SK-MEL-5 (cell line): ENCODE data around the gene CACNG5. TPM values are rescaled to one million over a fixed set of nuclear protein-coding genes. Genes with fewer than 3 reads are reported as not detected.

Experiments
- DNase-seq: peaks from one replicate; pipeline ENCODE4 v3.0.0-alpha.2; 2016; ENCODE audit warnings: low read depth, low spot score
- in situ Hi-C: cut with HindIII; loops from 2 replicates; pipeline ENCODE4 v1.10.0; 2016; ENCODE audit warnings: low sequenced_read_pairs, high pct_unique_total_duplicates, low pct_unique_long_range_greater_than_20kb
- polyA plus RNA-seq, 2 experiments: library from polyadenylated mRNA; depleted of rRNA; stranded (reverse); fragments of >200 nt; gene quantifications; 2 replicates each; pipeline ENCODE4 v1.2.3, GENCODE V29; 2015
- total RNA-seq: library from RNA; depleted of rRNA; stranded (reverse); fragments of >200 nt; shearing (Covaris generic); gene quantifications from 2 replicates; pipeline ENCODE4 v1.2.3, GENCODE V29; 2014; rRNA removed

CACNG5 gene
- not detected in 2 replicates for total RNA-seq
- not detected in 2 replicates for polyA plus RNA-seq (2015; cell fraction: cytosol; rRNA removed)
- polyA plus RNA-seq (2015; cell fraction: nucleus; rRNA removed): not detected in 2 replicates

DNA sequence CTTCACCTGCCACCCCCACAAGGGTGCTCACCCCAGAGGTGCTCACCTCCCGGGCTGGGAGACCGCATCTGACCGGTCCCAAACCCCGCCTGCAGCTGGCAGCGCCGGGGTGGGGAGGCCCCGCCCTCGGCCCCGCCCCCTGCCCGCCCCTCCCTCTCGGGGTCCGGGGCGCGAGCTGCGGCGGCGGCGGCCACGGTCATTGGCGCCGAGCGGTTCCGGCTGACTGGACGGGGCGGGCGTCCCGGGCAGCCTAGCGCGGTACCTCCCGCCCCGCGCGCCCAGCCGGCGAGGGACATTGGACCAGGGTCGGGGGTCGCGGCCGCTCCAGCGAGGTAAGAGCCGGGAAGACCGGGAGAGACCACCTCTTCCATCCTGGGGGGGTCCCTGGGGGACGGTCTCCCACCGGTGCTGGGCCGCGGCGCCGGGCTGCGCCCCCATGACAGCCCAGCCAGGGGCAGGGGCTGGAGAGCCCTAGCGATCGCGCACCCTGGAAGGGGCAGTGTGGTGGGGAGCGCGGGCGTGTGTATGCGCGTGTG, at the start of gene CACNG5:
TSS of gene CACNG5 (plus strand) at position 199 of the 536 bp plus-strand sequence. CDS start 42,216 bp downstream, outside the sequence.
- DNase-seq: no peak
- in situ Hi-C loops: no loop called here

- DNase-seq: no peak
- in situ Hi-C loops: no loop called here
These were observed 48.8 kb upstream of the CACNG5 start for GRCh38 chr17:66786107-66786506.

DNA sequence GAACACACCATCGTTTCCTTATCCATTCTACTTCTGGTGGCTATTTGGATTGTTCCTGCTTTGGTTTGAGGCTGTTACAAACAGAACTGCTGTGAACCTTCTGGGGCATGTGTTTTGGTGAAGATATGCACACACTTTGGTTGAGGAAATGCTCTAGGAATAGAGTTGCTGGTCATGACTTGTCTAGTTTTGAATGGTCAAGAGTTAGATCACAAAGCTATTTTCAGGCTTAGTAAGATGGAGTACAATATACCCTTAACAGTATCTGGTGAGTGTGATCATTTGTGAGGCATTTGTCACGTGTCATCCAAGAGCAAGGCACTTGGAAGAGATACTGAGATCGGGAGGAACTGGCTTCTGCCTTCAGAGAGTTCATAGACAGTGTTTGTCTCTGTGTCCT, 47.0 kb upstream of the CACNG5 start:
- no peak for DNase-seq
- in situ Hi-C loops: no loop called here

- in situ Hi-C loops: no loop called here
- DNase-seq: no peak
These were observed 45.8 kb upstream of the CACNG5 start for GRCh38 chr17:66789093-66789492.

DNA sequence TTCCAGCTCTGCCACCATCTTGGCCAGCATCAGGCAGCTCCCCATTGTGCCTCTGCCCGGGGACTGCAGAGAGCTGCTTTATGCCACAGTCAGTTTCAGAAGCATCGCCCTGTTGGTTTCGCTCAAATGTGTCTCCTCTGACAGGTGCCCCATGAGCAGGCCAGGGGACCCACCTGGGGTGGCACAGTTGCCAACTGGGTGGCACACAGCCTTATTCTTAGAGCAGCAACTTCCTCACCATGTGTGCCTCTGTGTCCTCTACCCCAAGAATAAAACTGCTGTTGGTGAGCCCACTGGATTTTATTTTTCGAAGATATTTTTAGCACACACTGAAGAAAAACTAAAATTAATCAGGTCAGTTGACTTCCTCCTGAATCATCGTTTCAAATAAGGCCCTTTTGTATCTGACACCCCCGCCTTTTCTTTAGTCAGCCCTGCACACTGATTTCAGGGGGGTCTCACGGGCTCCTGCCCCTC, 44.9 kb upstream of the CACNG5 start:
- peak; percentile 59 for DNase-seq
- in situ Hi-C loops: no loop called here

GRCh38 chr17:66790501-66791061, 44.3 kb upstream of the CACNG5 start:
- in situ Hi-C loops: no loop called here
- DNase-seq: no peak

DNA sequence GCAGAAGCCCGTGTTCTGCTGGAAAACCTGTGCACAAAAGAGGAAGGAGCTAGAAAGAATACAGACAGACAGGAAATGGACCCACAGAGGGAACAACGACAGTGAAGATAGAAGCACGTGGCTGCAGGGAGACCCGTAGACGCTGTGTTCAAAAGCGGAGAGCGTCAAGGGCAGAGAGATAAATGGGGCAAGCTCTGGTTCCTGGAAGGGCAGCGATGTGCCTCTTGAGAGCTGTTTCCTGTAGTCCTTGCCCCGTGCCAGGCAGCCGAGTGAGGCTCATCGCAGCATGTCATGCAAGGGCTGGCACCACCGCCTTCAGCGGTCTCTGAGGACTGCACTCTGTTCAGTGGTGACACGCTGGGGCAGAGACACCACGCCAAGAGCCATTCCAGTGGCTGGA, 43.6 kb upstream of the CACNG5 start:
- DNase-seq: no peak
- in situ Hi-C loops: no loop called here

DNA sequence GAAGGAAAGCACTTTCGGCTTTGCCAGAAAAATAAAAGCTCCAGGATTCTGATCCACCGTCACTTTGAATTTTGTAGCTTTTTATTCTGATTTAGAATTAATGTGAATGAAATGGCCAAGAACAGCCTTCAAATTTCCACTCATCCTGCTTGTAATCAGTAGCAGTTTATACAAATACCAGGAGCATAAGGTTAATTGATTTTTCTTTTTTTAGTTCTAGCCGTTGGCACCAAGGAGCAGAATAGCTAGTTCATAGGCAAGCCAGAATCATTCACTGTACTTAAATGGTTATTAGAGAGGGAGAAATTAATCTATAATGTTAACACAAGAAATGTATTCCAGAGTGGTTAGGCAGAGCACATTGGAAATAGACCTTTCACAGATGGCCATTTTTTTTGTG, 41.1 kb upstream of the CACNG5 start:
- DNase-seq: no peak
- in situ Hi-C loops: no loop called here

DNA sequence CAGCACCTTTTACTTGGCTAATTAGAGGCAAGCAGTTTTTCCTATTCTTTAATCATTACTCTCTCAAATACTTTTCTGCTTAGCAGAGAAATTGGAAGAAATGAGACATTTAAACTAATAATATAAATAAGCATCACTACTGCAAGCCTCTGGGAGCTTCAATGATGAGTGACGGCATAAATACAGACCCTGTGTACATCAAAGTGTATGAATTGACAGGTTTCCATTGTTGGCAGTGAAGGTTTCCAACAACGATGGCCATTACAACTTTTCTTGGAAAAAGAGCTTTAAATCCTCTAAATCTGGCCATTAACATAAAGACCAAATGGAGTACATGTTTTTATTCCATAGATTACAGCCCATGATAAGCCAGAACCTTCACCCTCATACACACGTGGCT, 39.4 kb upstream of the CACNG5 start:
- no peak for DNase-seq
- in situ Hi-C loops: no loop called here

DNA sequence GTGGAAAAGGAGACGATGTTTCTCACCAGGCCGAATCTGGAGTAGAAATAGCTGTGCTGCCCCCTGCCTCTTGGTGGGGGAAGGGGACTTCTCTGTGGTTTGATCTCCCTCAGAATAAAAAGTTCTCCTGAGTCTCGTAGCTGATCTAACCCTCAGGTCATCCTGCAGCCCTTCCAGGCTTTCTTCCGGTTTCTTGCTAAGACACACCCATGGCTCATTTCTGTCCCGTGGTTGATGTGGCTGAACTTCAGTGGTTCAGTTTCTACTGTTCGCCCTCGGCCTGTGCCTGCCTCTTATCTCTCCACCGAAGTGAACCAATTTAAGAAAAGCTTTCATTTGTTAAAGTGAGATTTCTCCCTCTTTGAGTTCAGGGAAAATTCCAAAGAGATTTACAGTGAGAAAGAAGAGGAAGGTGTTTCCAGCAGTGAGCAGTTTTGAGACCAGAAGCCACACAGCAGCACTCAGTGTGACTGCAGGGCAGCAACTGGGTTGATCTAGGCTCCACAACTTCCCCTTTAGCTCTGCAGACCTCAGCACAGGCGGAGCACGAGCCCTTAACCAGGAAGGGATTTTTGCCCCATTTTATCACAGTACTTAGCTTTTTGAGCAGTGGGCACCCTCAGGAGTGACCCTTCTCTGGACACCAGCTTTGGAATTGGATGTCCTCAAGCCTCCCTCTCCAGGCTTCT, 34.9 kb upstream of the CACNG5 start:
- DNase-seq: no peak
- in situ Hi-C loops: no loop called here

DNA sequence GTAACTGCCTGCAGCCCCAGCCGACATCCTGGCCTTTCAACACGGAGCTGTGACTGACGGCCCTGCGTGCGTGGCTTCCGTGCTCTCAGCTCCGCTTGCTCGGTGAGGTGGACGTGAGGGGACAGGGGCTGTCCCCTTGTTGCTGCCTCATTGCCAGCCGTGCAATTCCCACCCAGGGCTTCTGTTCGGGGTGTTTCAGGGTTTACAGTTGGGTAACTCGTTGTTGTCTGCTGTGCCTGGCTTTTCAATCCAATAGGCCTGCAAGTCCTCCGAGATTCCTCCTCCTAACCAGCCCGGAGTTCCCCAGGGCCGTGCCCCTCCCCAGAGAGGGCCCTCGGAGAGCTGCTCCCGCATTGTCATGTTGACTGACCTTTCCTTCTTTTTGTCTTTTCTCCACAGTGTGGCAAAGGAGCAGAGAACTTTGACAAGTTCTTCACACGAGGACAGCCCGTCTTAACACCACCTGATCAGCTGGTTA, 31.4 kb upstream of the CACNG5 start:
- in situ Hi-C loops: no loop called here
- DNase-seq: no peak

GRCh38 chr17:66805567-66805966, 29.4 kb upstream of the CACNG5 start:
- no peak for DNase-seq
- in situ Hi-C loops: no loop called here

DNA sequence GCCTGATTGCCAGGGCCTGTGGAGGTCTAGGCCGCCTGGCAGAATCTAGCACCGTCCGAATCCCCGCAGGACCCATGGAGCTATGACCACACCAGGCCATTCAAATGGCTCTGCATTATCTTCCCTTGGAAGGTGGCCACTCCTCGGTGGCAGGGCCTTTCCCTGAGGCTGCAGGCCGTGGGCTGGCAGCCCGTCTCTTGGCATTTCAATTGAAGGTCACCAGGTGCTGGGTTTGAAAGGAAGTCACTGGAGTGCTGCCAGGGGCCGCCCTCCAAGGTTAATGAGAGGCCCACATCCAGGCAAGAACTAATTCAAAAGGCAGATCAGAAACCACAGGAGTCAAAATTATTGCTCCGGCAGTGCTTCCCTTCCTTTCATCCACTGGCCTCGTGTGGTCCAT, 27.7 kb upstream of the CACNG5 start:
- in situ Hi-C loops: no loop called here
- DNase-seq: no peak

- in situ Hi-C loops: no loop called here
- no peak for DNase-seq
These were observed 25.5 kb upstream of the CACNG5 start for GRCh38 chr17:66809408-66809807.

DNA sequence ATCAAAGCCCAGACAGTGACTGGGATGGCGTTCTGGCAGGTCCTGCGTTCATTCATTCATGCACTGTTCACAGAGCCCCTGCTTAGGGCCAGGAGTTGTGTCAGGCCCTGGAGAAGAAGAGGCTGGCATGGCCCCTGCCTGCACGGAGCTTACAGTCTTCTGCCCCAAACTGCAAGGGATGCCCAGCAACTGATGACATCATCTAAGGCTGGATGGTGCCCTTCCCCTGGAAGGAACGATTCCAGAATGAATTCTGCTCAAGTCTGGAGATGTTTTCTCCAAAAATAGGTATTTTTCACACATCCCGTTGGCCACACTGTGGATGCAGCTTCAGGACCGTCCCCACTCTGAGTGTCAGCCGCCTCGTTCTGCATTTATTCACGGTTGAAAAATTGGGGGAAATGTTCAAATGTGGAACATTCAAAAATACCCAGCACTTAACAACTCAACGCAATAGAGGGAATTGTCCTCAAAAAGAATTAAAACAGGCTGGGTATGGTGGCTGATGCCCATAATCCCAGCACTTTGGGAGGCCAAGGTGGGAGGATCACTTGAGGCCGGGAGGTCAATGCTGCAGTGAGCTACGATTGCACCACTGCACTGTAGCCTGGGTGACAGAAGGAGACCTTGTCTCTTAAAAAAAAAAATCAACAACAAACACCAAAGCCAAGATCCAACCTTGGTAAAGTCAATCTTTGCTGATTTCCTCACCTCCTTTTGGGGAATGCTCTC, 23.8 kb upstream of the CACNG5 start:
- DNase-seq: peak; percentile 24
- in situ Hi-C loops: no loop called here

DNA sequence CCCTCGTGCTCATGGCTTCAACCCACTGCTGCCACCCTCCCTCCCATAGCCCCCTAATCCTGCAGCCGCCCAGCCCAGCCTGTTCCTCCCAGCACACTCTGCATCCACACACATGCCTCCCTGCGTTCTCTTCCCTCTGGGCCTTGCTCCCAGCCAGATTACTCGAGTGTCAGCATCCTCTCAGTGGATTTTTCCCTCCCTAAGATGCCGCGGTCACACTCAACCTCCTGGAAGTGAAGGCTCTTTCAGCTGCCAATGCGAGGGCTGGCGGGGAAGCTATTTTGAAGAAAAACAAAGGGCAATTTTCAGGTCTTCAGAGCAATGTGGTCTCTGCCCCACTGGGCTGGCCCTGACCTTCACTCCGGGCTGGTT, 23.2 kb upstream of the CACNG5 start:
- no peak for DNase-seq
- in situ Hi-C loops: no loop called here

- in situ Hi-C loops: no loop called here
- DNase-seq: no peak
These were observed 22.3 kb upstream of the CACNG5 start for GRCh38 chr17:66812571-66812970.

GRCh38 chr17:66813296-66813695, 21.6 kb upstream of the CACNG5 start:
- no peak for DNase-seq
- in situ Hi-C loops: no loop called here
